ENCODE measurements around the gene HM13.

Gene HM13

DNA sequence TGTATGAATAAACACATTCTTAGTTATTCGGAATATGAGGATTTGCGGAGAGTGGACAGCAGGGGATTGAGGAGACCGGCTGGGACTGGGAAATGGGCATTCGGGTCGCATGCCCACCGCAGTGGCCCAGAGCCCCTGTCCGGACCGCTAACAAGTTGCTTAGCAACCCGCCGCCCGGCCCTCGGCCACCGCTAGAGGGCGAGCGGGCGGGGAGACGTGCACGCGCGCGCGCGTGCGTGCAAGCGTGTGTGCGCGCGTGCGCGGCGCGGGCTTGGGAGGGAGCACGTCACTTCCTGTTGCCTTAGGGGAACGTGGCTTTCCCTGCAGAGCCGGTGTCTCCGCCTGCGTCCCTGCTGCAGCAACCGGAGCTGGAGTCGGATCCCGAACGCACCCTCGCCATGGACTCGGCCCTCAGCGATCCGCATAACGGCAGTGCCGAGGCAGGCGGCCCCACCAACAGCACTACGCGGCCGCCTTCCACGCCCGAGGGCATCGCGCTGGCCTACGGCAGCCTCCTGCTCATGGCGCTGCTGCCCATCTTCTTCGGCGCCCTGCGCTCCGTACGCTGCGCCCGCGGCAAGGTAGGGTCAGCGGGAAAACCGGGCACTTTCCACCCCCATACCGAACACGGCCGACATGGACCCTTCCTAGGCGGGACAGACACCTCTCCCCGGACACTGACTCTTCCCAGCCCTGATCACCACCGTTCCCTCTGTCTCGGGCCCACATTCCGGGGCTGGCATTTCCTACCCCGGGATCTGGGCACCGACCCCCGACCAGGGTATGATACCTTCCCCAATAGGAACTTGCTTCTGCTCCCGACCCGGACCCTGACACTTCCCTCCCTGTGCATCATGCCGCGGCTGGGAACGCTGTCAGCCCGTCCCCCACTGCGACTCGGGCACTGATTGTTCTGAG lies at the start of gene HM13:
HM13 (plus strand) TSS at position 289 of the 918 bp plus-strand sequence; CDS start at position 399, 110 bp downstream.
- DNase-seq, result peak; percentile 95

DNA sequence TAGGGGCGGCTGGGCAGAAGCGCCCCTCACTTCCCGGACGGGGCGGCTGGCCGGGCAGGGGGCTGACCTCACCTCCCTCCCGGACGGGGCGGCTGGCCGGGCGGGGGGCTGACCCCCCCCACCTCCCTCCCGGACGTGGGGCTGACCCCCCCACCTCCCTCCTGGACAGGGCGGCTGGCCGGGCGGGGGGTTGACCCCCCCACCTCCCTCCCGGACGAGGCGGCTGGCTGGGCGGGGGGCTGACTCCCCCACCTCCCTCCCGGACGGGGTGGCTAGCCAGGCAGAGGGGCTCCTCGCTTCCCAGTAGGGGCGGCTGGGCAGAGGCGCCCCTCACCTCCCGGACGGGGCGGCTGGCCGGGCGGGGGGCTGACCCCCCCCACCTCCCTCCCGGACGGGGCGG lies 43.3 kb upstream of the HM13 start:
- DNase-seq, result peak; percentile 2

- DNase-seq, result no peak
Measured at GRCh38 chr20:31472395-31473330, 41.6 kb upstream of the HM13 start.

DNA sequence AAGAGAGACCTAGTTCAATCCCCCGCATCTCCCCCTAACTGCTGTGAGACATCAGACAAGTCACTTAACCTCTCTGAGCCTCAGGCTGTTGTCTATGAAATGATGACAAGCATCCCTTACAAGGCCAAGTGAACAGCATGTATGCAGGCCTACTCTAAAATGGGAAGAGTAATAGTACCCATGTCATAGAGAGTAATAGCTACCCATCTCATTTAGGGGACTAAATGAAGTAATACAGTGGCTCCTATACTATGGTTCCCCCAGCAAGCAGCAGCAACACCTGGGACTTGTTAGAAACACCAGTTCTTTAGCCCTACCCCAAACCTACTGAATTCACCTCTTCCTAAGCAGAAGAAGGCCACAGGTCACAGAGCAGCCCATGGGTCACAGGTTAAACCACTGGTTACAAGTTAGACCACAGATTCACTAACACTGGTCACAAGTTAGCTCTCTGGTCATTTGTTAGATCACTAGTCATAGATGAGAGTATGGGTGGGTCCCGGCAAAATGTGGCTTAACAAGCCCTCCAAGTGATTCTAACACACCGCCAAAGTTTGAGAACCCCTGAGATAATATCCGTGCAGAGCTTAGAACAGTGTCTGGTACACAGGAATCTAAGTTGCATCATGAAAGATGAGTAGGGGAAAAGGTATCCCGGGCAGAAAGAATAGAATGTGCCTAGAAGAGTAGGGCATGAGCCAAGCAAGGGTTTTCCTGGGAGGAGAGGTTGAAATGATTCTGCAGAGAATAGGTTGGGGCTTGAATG lies 40.7 kb upstream of the HM13 start:
- DNase-seq, result no peak

DNA sequence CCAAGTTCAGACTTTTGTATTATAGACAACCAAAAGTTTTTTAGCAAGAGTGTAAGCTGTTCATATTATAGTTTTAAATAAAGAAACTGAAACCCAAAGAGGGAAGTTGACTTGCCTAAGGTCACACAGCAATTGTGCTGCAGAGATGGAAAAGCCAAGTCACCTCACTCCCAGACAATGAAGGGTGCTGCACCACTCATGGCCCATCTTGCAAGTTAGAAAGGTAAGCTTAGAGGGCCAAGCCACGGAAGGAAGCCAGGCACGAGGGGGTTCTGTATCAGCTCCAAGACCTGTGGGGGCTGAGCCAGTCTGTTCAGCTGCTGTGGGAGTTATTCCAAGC lies 40.2 kb upstream of the HM13 start:
- DNase-seq, result no peak

GRCh38 chr20:31474758-31475427 lies 39.3 kb upstream of the HM13 start, which contains the start of the genes DEFB124 and REM1:
Gene DEFB124 (minus strand): TSS chr20:31475127. CDS start chr20:31473013, 2,114 bp downstream.
Gene REM1 (plus strand): TSS chr20:31475288. CDS start chr20:31476446, 1,158 bp downstream.
- DNase-seq, result peak; percentile 53

- peak; percentile 33 for DNase-seq
Measured at GRCh38 chr20:31475472-31476293, 38.6 kb upstream of the HM13 start.

GRCh38 chr20:31476294-31476585 lies 38.0 kb upstream of the HM13 start:
- DNase-seq, result no peak

- DNase-seq, result peak; percentile 39
Measured at GRCh38 chr20:31476643-31477215, 37.5 kb upstream of the HM13 start.

DNA sequence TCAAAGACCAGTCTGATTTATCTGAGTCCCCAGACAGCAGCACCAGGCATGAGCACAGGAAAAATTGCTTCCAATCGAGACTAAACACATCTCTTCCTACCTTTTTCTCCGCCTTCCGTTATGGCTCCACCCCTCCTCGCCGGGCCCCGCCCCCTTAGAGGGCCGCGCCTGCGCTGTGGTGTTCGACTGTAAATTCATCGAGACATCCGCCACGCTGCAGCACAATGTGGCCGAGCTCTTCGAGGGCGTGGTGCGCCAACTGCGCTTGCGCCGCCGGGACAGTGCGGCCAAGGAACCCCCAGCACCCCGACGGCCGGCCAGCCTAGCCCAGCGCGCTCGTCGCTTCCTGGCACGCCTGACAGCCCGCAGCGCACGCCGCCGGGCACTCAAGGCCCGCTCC lies 30.2 kb upstream of the HM13 start:
- no peak for DNase-seq

GRCh38 chr20:31485450-31486339 lies 28.5 kb upstream of the HM13 start:
- DNase-seq, result no peak

DNA sequence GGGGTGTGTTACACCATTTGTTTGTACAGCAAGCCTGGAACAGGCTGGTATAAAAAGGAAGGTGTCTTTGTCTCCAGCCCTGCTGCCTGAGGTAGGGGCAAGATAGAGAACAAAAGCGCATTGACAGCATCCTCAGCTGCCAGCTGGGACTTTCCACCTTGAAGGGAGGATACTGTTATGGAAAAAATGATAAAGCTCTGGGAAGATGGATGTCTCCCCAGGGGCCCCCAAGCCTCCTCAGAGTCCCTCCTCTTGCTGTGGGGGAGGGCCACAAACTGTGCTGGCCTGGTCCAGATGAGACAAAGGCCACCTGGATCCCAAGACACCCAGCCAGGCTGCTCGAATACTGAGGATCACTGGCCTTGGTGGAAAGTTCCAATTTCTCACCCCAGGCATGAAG lies 26.1 kb upstream of the HM13 start:
- no peak for DNase-seq

DNA sequence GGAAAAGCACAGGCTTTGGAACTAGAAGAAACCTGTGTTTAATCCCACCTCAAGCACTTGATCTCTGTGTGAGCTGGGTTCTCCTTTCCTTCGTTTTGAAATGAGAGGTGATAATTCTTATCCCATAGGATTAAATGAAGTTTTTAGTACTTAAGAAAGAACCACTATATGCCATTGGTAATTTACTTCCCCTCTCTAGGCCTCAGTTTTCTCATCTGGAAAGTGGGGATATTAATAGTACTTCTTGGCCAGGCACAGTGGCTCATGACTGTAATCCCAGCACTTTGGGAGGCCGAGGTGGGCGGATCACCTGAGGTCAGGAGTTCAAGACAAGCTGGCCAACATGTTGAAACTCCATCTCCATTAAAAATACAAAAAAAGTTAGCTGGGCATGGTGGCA lies 25.1 kb upstream of the HM13 start:
- no peak for DNase-seq

DNA sequence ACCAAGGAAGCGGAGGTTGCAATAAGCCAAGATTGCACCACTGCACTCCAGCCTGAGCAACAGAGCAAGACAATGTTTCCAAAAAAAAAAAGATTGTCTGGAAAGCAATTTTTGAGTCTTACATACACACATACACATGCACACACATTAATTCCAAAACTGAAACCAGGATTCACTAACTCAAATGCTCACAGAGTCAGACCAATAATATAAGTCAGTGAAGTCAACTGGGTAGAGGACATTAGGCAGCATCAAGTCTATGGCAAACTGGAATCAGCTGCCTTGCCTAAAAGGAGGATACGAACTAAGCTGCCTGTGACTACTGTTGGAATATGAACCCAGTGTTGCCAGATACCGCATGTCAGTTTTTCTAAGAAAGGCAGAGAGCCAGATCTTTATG lies 23.5 kb upstream of the HM13 start:
- DNase-seq, result no peak

GRCh38 chr20:31494131-31494530 lies 20.1 kb upstream of the HM13 start:
- no peak for DNase-seq

DNA sequence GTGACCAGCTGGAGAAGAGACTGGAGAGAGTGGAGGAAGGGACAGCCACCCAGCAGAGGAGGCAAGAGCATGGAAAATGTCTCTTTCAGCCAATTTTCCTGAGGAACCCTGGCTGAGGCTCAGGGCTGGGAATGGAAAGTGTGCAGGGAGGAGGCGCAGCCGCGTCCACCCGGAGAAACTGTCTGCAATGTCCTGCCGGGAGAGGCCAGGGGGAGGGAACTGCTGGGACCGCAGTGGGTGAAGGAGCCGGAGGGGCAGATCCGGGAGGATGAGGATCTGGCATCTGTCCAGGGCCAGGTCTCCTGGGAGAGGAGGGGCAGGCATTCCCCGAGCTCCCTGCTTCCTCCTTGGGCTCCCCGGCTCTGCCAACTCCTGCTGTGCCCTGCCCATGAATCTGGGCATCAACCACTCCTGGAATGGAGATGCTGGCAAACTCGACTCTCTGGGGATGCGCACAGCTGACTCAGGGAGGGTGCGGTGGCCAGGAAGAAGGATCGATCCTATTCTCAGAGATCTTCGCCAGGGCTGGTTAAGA lies 17.4 kb upstream of the HM13 start:
- no peak for DNase-seq

- no peak for DNase-seq
Measured at GRCh38 chr20:31497838-31498540, 16.3 kb upstream of the HM13 start.

GRCh38 chr20:31500527-31500926 lies 13.7 kb upstream of the HM13 start:
- no peak for DNase-seq
